ENCODE results near the gene EDN2.
A peak's percentile ranks its signal among the peaks of the same experiment; 100 is the strongest.

EDN2 gene

DNA sequence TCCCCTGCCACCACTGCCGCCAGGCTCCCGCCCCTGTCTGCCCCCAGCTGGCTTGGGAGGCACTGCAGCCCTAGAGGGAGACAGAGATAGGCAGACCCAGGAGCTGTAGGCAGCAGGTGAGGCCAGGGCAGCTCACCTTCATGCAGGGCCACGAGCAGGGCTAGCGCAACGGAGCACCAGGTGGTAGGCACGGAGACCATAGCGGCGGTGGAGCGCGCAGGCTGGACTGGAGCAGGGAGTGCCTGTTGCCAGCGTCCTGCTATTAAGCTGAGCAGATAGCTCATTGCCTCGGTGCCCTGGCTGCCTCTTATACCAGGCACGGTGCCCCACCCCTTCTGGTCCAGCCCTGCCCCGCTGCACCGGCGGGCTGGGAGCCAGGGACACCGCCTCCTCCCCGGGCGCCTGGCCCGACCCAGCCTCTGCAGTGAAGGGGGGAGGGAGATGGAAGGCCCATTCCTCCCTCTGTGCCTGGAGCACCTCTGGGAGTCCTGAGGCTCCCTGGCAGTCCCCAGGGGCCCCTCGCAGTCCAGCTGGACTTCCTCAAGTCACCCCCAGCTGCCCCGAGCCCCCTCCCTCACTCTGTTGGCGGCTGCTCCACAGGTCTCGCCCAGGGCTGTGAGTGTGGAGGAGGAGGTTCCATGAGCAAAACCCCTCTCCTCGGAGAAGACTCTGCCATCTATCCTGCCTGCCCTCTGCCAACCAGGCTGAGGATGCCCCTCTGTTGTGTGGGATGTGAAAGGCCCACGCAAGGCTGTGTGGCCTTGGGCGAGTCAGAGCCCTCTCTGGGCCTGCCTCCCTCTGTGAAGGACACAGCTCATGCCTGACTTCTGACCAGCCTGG, at the start of gene EDN2:
Gene EDN2 (minus strand): TSS at position 282 of the 840 bp plus-strand sequence. CDS start 82 bp downstream, at position 200.
- no peaks in the 10 kb centered on the region for H3K36me3 Mint-ChIP-seq (ENCODE audit: insufficient read depth)
- no peak within 1 kb of the TSS for H3K4me3 Mint-ChIP-seq
- H3K27me3 Mint-ChIP-seq = peaks cover 39% of the 10 kb centered on the region
- DNase-seq (ENCODE audit: low spot score in 2 of 2) (no peak), ATAC-seq (replicated peaks; ENCODE audit: extremely low read depth, poor library complexity, severe bottlenecking) (no peak)
- no peak within 1 kb of the TSS for H3K27ac Mint-ChIP-seq (ENCODE audit: low read depth)
- no peaks in the 10 kb centered on the region for H3K4me1 Mint-ChIP-seq
- no peaks in the 10 kb centered on the region for H3K9me3 Mint-ChIP-seq

- no peaks in the 10 kb centered on the region for H3K9me3 Mint-ChIP-seq
- peaks cover 15% of the 10 kb centered on the region for H3K4me1 Mint-ChIP-seq
- no peak overlapping the region for H3K4me3 Mint-ChIP-seq
- no peak for DNase-seq (ENCODE audit: low spot score in 2 of 2)
- no peak for ATAC-seq (replicated peaks; ENCODE audit: extremely low read depth, poor library complexity, severe bottlenecking)
- H3K27me3 Mint-ChIP-seq = no peaks in the 10 kb centered on the region
- H3K27ac Mint-ChIP-seq (ENCODE audit: low read depth) = peak overlapping the region; percentile 17
- peaks cover 4% of the 10 kb centered on the region for H3K36me3 Mint-ChIP-seq (ENCODE audit: insufficient read depth)
Measured at GRCh38 chr1:41533731-41534080, 49.2 kb upstream of the EDN2 start.

DNA sequence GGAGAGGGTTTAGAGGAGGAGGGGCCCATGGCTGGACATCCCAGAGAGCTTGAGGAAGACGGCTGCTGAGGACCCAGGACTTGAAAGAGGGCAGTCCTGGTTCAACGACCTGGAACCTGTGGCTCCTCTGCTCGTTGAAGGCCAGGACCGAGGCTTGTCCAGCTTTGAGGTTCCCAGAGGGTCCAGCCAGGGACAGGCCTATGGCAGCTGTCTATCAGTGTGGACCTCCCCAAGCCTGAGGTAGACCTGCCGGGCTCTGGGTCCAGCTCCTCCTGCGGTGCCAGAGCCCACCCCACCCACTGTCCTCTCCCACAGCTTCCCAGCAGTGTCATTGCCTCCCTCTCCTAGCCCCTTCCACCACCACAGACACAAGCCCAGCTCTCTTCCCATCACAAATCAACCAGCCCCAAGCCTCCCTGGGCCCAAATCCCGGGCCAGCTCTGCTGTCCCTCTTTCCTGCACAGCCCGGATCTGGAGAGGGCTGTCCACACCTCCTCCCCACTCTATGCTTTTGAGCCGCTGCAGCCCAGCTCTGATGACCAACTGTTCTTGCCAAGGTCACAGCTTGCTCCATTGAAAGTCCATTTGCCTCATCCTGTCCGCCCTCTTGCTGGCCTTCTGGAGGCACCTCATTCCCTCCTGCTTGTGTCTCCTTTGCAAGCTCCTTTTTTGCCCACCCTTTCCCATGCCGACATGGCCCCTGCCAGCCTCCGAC, 48.7 kb upstream of the EDN2 start:
- peak overlapping the region; percentile 17 for H3K27ac Mint-ChIP-seq (ENCODE audit: low read depth)
- ATAC-seq (replicated peaks; ENCODE audit: extremely low read depth, poor library complexity, severe bottlenecking) = no peak
- peaks cover 4% of the 10 kb centered on the region for H3K36me3 Mint-ChIP-seq (ENCODE audit: insufficient read depth)

GRCh38 chr1:41532206-41532975, 47.9 kb upstream of the EDN2 start:
- peaks cover 15% of the 10 kb centered on the region for H3K4me1 Mint-ChIP-seq
- H3K27ac Mint-ChIP-seq (ENCODE audit: low read depth) = peak overlapping the region; percentile 39
- ATAC-seq (replicated peaks; ENCODE audit: extremely low read depth, poor library complexity, severe bottlenecking) = no peak
- no peaks in the 10 kb centered on the region for H3K27me3 Mint-ChIP-seq
- peaks cover 4% of the 10 kb centered on the region for H3K36me3 Mint-ChIP-seq (ENCODE audit: insufficient read depth)
- H3K9me3 Mint-ChIP-seq = peaks cover under 1% of the 10 kb centered on the region
- DNase-seq (ENCODE audit: low spot score in 2 of 2) = no peak
- H3K4me3 Mint-ChIP-seq = no peak overlapping the region

More for the DNA sequence above, 48.7 kb upstream of the EDN2 start:
- no peak overlapping the region for H3K4me3 Mint-ChIP-seq
- DNase-seq (ENCODE audit: low spot score in 2 of 2) = no peak
- H3K4me1 Mint-ChIP-seq = peaks cover 15% of the 10 kb centered on the region
- no peaks in the 10 kb centered on the region for H3K27me3 Mint-ChIP-seq
- no peaks in the 10 kb centered on the region for H3K9me3 Mint-ChIP-seq

GRCh38 chr1:41530411-41530810, 45.9 kb upstream of the EDN2 start:
- DNase-seq (ENCODE audit: low spot score in 2 of 2) (no peak), ATAC-seq (replicated peaks; ENCODE audit: extremely low read depth, poor library complexity, severe bottlenecking) (no peak)
- Mint-ChIP-seq H3K9me3 (peaks cover 10% of the 10 kb centered on the region), H3K4me3 (no peak overlapping the region), H3K36me3 (ENCODE audit: insufficient read depth) (peaks cover 6% of the 10 kb centered on the region), H3K27me3 (no peaks in the 10 kb centered on the region), H3K27ac (ENCODE audit: low read depth) (peak overlapping the region; percentile 81), H3K4me1 (peaks cover 18% of the 10 kb centered on the region)

GRCh38 chr1:41529621-41530395, 45.3 kb upstream of the EDN2 start:
- peak overlapping the region; percentile 81 for H3K27ac Mint-ChIP-seq (ENCODE audit: low read depth)
- no peak overlapping the region for H3K4me3 Mint-ChIP-seq
- H3K27me3 Mint-ChIP-seq = no peaks in the 10 kb centered on the region
- H3K4me1 Mint-ChIP-seq = peaks cover 18% of the 10 kb centered on the region
- H3K9me3 Mint-ChIP-seq = peaks cover 10% of the 10 kb centered on the region
- peaks cover 8% of the 10 kb centered on the region for H3K36me3 Mint-ChIP-seq (ENCODE audit: insufficient read depth)
- no peak for DNase-seq (ENCODE audit: low spot score in 2 of 2)
- ATAC-seq (replicated peaks; ENCODE audit: extremely low read depth, poor library complexity, severe bottlenecking) = no peak

GRCh38 chr1:41528726-41529605, 44.5 kb upstream of the EDN2 start:
- H3K4me1 Mint-ChIP-seq = peaks cover 18% of the 10 kb centered on the region
- no peak for ATAC-seq (replicated peaks; ENCODE audit: extremely low read depth, poor library complexity, severe bottlenecking)
- no peak overlapping the region for H3K27ac Mint-ChIP-seq (ENCODE audit: low read depth)
- no peaks in the 10 kb centered on the region for H3K27me3 Mint-ChIP-seq
- no peak for DNase-seq (ENCODE audit: low spot score in 2 of 2)
- peaks cover 10% of the 10 kb centered on the region for H3K9me3 Mint-ChIP-seq
- no peak overlapping the region for H3K4me3 Mint-ChIP-seq
- H3K36me3 Mint-ChIP-seq (ENCODE audit: insufficient read depth) = peaks cover 8% of the 10 kb centered on the region

- Mint-ChIP-seq H3K27me3 (no peaks in the 10 kb centered on the region), H3K4me3 (no peak overlapping the region), H3K36me3 (ENCODE audit: insufficient read depth) (peaks cover 7% of the 10 kb centered on the region), H3K27ac (ENCODE audit: low read depth) (peak overlapping the region; percentile 69), H3K4me1 (peaks cover 18% of the 10 kb centered on the region), H3K9me3 (peaks cover 10% of the 10 kb centered on the region)
- no peak for DNase-seq (ENCODE audit: low spot score in 2 of 2)
- ATAC-seq (replicated peaks; ENCODE audit: extremely low read depth, poor library complexity, severe bottlenecking) = no peak
Measured at GRCh38 chr1:41528106-41528505, 43.6 kb upstream of the EDN2 start.

DNA sequence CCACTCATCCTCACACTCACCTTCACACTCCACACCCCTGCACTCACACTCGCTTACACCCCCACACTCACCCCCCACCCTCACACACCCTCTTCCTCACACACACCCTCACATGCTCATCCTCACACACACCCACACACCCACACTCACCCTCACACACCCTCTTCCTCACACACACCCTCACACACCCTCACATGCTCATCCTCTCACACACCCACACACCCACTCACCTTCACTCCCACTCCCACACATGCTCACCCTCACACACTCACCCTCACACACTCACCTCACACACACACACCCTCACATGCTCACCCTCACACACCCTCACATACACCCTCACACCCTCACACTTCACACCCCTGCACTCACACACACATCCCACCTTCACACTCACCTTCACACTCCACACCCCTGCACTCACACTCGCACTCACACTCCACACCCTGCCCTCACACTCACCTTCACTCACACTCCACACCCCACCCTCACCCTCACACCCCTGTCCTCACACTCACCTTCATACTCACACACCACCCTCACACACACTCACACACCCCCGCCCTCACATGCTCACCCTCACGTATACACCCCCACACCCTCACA, 42.6 kb upstream of the EDN2 start:
- ATAC-seq (replicated peaks; ENCODE audit: extremely low read depth, poor library complexity, severe bottlenecking) (no peak), DNase-seq (ENCODE audit: low spot score in 2 of 2) (no peak)
- H3K4me3 Mint-ChIP-seq = no peak overlapping the region
- no peaks in the 10 kb centered on the region for H3K27me3 Mint-ChIP-seq
- H3K36me3 Mint-ChIP-seq (ENCODE audit: insufficient read depth) = peaks cover 7% of the 10 kb centered on the region
- H3K4me1 Mint-ChIP-seq = peaks cover 18% of the 10 kb centered on the region
- H3K9me3 Mint-ChIP-seq = peaks cover 10% of the 10 kb centered on the region
- peak overlapping the region; percentile 69 for H3K27ac Mint-ChIP-seq (ENCODE audit: low read depth)

DNA sequence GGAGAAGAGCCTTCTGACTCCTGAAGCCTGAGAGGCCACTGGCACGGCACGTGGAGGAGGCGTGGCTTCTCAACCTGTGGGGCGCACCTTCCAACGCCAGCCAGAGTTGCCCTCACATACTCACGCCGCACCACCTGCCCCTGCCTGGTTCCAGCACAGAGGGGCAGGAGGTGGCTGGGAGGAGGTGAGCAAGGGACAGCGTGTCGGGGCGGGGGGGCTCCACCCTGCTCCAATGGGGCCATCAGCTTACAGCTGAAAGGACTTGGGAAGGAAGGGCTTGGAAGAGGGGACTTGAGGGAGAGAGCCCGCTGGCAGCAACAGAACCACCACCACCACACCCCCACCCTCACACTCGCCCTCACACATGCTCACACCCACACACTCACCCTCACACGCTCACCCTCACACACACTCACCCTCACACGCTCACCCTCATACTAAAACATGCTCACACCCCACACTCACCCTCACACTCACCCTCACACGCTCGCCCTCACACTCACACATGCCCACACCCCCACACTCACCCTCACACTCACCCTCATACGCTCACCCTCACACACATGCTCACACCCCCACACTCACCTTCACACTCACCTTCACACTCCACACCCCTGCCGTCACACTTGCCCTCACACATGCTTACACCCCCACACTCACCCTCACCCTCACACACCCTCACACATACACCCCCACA, 41.6 kb upstream of the EDN2 start:
- Mint-ChIP-seq H3K27me3 (no peaks in the 10 kb centered on the region), H3K36me3 (ENCODE audit: insufficient read depth) (peaks cover 8% of the 10 kb centered on the region), H3K4me1 (peaks cover 15% of the 10 kb centered on the region), H3K27ac (ENCODE audit: low read depth) (no peak overlapping the region), H3K9me3 (peaks cover 10% of the 10 kb centered on the region), H3K4me3 (no peak overlapping the region)
- ATAC-seq (replicated peaks; ENCODE audit: extremely low read depth, poor library complexity, severe bottlenecking) = no peak
- no peak for DNase-seq (ENCODE audit: low spot score in 2 of 2)
